SU-DHL-6 (cell line): ENCODE measurements around the gene RHOA.
"Not testable (repeated sequence)": the region's sequence is repeated elsewhere in the genome, so short reads cannot be mapped to it uniquely, and the experiment has no call there.

ENCODE experiments used
- H2AFZ ChIP-seq: fragments of 200-600 bp; sonication (generic); 2 replicates; pipeline ENCODE4 v1.6.1; 2014; ENCODE audit warnings: low read depth, mild to moderate bottlenecking, moderate library complexity, mixed read lengths, antibody characterized with exemption, low read length; ENCODE audit not compliant: severe bottlenecking
- H3F3A ChIP-seq: fragments of 200-600 bp; shearing (Covaris generic); 2 replicates; pipeline ENCODE4 v1.6.0; 2016; ENCODE audit warnings: antibody characterized with exemption, mild to moderate bottlenecking; ENCODE audit not compliant: insufficient read depth
- H3K27ac ChIP-seq: fragments of 200-600 bp; sonication (generic); 2 replicates; pipeline ENCODE4 v1.5.1; 2016; ENCODE audit warnings: low read depth, mild to moderate bottlenecking, low read length, moderate library complexity, mixed read lengths
- H3K27me3 ChIP-seq: fragments of 200-600 bp; sonication (generic), shearing (Covaris generic); 2 replicates; pipeline ENCODE4 v1.6.0; 2014; ENCODE audit warnings: mild to moderate bottlenecking, low read length
- H3K36me3 ChIP-seq: fragments of 200-600 bp; sonication (generic); 2 replicates; pipeline ENCODE4 v1.6.1; 2014; ENCODE audit warnings: mild to moderate bottlenecking, low read length, mixed read lengths
- H3K4me2 ChIP-seq: fragments of 300-600, 200-600 bp; shearing (Covaris generic), sonication (generic); 2 replicates; pipeline ENCODE4 v1.6.0; 2014; ENCODE audit warnings: low read length, low read depth, mild to moderate bottlenecking; ENCODE audit not compliant: poor library complexity, severe bottlenecking
- H3K4me3 ChIP-seq: fragments of 200-600 bp; sonication (generic); 2 replicates; pipeline ENCODE4 v1.5.1; 2014; ENCODE audit warnings: antibody characterized with exemption, low read length, mild to moderate bottlenecking, mixed read lengths; ENCODE audit not compliant: insufficient read depth, poor library complexity, severe bottlenecking
- H3K79me2 ChIP-seq: fragments of 200-600 bp; sonication (generic); 2 replicates; pipeline ENCODE4 v1.6.1; 2014; ENCODE audit warnings: mild to moderate bottlenecking, low read length, moderate library complexity; ENCODE audit not compliant: insufficient read depth
- H3K9ac ChIP-seq: fragments of 200-600 bp; sonication (generic); 2 replicates; pipeline ENCODE4 v1.7.0; 2014; ENCODE audit warnings: mild to moderate bottlenecking, low read length
- H3K9me2 ChIP-seq: fragments of 200-600 bp; sonication (generic); replicated peaks from 2 replicates; pipeline ENCODE4 v1.6.1; 2014; ENCODE audit warnings: low read length; ENCODE audit not compliant: insufficient read depth
- H3K9me3 ChIP-seq: fragments of 200-600 bp; sonication (generic); 2 replicates; pipeline ENCODE4 v1.6.1; 2014; ENCODE audit warnings: low read length, mixed read lengths; ENCODE audit not compliant: insufficient read depth
- H4K20me1 ChIP-seq: fragments of 200-600 bp; sonication (generic); 2 replicates; pipeline ENCODE4 v1.6.1; 2014; ENCODE audit warnings: low read depth, mild to moderate bottlenecking, antibody characterized with exemption, low read length, moderate library complexity, mixed read lengths
- EZH2phosphoT487 ChIP-seq: fragments of 200-600 bp; sonication (generic), shearing (Covaris generic); conservative IDR thresholded peaks from 2 replicates; pipeline ENCODE4 v1.6.1; 2018; ENCODE audit warnings: mild to moderate bottlenecking, antibody characterized with exemption, low read length, moderate library complexity, mixed read lengths
- TF ChIP-seq, protein P1 (sequence below): fragments of 200-600 bp; sonication (generic); IDR thresholded peaks from one replicate; pipeline ENCODE4 v1.5.1; 2017; ENCODE audit warnings: antibody characterized with exemption, mild to moderate bottlenecking, low read length, moderate library complexity; ENCODE audit not compliant: insufficient read depth, poor library complexity, severe bottlenecking

RHOA gene

DNA sequence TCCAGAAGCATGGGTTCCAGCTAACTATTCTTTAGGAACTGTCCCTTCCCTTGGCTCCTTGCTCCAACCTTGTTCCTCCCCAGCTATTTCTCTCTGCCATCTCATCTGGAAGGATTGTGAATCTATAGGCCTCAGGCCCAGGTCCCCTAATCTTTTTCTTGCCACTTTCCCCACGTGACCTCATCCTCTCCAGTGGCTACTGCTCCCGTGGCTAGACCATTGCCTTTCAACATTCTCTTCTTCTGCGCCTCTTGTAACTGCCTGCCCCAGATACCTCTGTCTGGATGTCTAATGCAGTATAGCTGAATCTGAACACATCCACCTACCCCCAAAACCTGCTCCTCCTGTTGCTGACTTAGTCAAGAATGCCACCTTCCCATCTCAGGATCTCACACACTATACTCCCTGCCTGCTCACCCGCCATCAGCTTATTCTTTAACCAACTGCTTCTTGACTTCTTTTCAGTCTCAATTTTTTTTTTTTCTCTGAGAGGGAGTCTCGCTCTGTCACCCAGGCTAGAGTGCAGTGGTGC, 58.8 kb downstream of the RHOA start:
- H3F3A ChIP-seq: 0 out of 2 replicates have a peak, but pooled peaks cover 5% of the 10 kb centered on the region
- peaks cover 4% of the 10 kb centered on the region; the same call in 1 of the 2 replicates for H3K79me2 ChIP-seq
- H4K20me1 ChIP-seq: no peaks in the 10 kb centered on the region
- TF ChIP-seq, protein P1, sequence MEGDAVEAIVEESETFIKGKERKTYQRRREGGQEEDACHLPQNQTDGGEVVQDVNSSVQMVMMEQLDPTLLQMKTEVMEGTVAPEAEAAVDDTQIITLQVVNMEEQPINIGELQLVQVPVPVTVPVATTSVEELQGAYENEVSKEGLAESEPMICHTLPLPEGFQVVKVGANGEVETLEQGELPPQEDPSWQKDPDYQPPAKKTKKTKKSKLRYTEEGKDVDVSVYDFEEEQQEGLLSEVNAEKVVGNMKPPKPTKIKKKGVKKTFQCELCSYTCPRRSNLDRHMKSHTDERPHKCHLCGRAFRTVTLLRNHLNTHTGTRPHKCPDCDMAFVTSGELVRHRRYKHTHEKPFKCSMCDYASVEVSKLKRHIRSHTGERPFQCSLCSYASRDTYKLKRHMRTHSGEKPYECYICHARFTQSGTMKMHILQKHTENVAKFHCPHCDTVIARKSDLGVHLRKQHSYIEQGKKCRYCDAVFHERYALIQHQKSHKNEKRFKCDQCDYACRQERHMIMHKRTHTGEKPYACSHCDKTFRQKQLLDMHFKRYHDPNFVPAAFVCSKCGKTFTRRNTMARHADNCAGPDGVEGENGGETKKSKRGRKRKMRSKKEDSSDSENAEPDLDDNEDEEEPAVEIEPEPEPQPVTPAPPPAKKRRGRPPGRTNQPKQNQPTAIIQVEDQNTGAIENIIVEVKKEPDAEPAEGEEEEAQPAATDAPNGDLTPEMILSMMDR: no peak
- TF ChIP-seq EZH2phosphoT487: no peak
- no peak overlapping the region for H2AFZ ChIP-seq
- no peaks in the 10 kb centered on the region for H3K9me2 ChIP-seq
- H3K27me3 ChIP-seq: no peaks in the 10 kb centered on the region
- H3K9me3 ChIP-seq: no peaks in the 10 kb centered on the region
- H3K4me2 ChIP-seq: no peak overlapping the region
- no peak overlapping the region for H3K27ac ChIP-seq
- no peak overlapping the region for H3K4me3 ChIP-seq
- H3K36me3 ChIP-seq: 0 out of 2 replicates have a peak, but pooled peaks cover 4% of the 10 kb centered on the region
- no peak overlapping the region for H3K9ac ChIP-seq

DNA sequence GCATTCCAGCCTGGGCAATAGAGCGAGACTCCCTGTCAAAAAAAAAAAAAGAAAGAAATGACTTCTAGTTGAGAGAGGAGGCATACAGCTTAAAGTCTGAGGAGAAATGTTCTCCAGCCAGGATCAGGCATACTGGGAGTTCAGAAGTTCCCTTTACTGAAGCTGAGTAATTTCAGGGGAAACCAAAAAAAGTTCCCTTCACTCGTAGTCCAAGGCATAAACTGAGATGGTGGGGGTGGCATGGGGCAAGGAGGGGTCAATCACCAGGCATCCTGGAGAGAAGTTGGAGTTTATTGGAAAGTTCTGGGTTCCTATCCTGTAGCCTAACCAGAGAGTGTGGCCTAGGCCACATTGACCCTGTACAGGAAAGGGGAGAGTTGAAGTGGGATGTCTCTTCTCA, 59.5 kb downstream of the RHOA start:
- Histone ChIP-seq H3K36me3 (0 out of 2 replicates have a peak, but pooled peaks cover 4% of the 10 kb centered on the region), H3K27me3 (no peaks in the 10 kb centered on the region), H3F3A (0 out of 2 replicates have a peak, but pooled peaks cover 5% of the 10 kb centered on the region), H3K79me2 (no peaks in the 10 kb centered on the region), H2AFZ (no peak overlapping the region), H3K9me3 (no peaks in the 10 kb centered on the region), H3K27ac (no peak overlapping the region), H3K9ac (no peak overlapping the region), H4K20me1 (no peaks in the 10 kb centered on the region), H3K4me2 (no peak overlapping the region), H3K9me2 (no peaks in the 10 kb centered on the region), H3K4me3 (no peak overlapping the region)
- no peak for TF ChIP-seq EZH2phosphoT487
- TF ChIP-seq, protein P1: no peak

DNA sequence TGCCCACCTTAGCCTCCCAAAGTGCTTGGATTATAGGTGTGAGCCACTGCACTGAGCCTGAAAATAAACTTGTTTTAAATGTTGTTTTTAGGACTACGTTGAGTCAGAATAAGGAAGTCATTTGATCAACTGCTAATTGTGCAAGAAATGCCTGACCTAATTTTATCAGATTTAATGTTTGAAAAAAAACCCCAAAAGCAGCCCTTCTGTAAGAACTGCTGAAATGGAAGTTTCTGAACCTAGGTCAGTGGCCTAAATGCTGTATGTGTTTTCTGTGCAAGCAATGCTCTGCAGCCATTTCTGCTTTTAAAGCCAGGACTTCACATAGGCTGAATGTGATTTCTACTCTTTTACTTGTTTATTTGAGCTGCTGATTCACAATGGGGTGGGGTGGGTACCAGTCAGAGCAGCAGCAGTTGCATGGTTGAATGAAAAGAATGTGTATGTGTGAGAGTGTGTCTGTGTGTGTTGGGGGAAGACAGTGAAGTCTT, 60.2 kb downstream of the RHOA start:
- H3K79me2 ChIP-seq: no peaks in the 10 kb centered on the region
- no peak overlapping the region for H2AFZ ChIP-seq
- H3K27me3 ChIP-seq: no peaks in the 10 kb centered on the region
- H3K36me3 ChIP-seq: 0 out of 2 replicates have a peak, but pooled peaks cover 4% of the 10 kb centered on the region
- TF ChIP-seq EZH2phosphoT487: no peak
- 0 out of 2 replicates have a peak, but pooled peaks cover 5% of the 10 kb centered on the region for H3F3A ChIP-seq
- H3K9me3 ChIP-seq: no peaks in the 10 kb centered on the region
- H3K4me2 ChIP-seq: no peak overlapping the region
- no peaks in the 10 kb centered on the region for H3K9me2 ChIP-seq
- no peak overlapping the region for H3K4me3 ChIP-seq
- no peak overlapping the region for H3K9ac ChIP-seq
- no peak overlapping the region for H3K27ac ChIP-seq
- H4K20me1 ChIP-seq: no peaks in the 10 kb centered on the region

DNA sequence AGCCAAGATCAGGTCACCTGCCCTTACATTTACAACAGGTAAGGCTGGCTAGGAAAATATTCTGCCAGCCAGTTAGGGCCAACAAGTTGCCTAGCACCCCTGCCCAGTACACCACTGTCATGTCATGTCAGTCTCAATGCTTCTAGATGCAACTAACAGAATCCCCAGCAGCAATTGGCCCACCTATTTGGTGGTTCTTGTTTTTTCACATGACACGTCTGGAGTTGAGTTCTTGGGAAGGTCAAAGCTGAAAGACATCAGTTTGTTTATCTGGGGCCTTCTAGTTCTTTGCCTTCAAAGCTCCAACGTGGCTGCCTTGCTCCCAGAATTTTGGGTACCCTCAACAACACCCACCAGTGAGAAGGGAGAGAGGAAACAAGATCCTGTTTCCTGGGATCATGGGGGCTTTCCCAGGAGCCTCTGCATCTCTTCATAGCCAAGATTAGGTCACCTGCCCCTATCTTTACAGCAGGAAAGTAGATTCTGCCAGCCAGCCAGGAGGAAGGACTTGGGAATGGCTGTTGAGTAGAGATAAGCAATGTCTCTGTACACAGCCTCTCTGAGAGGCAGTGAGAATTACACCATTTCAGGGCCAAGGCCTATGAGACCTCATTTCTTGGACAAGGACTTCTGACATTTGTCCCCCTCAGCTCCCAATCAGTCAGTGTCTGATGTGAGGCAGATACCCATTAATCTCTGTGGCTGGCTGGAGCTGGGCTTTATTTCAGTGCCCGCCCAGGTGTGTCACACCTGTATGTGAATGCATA, 62.2 kb downstream of the RHOA start:
- Histone ChIP-seq H3K27me3 (no peaks in the 10 kb centered on the region), H3K9ac (no peak overlapping the region), H3K4me2 (no peak overlapping the region), H3F3A (0 out of 2 replicates have a peak, but pooled peaks cover 5% of the 10 kb centered on the region), H3K36me3 (no peaks in the 10 kb centered on the region), H3K27ac (no peak overlapping the region), H3K79me2 (no peaks in the 10 kb centered on the region), H3K4me3 (no peak overlapping the region), H2AFZ (no peak overlapping the region), H3K9me2 (no peaks in the 10 kb centered on the region), H3K9me3 (no peaks in the 10 kb centered on the region), H4K20me1 (no peaks in the 10 kb centered on the region)
- TF ChIP-seq EZH2phosphoT487: no peak
- TF ChIP-seq, protein P1: no peak

DNA sequence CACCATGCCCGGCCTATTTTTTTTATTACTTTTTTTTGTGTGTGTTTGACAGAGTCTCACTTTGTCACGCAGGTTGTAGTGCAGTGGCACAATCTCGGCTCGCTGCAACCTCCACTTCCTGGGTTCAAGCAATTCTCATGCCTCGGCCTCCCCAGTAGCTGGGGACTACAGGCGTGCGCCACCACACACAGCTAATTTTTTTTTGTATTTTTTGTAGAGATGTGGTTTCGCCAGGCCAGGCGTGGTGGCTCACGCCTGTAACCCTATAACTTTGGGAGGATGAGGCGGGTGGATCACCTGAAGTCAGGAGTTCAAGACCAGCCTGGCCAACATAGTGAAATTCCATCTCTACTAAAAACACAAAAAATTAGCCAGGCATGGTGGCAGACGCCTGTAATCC, 63.4 kb downstream of the RHOA start:
- H3F3A ChIP-seq, H3K79me2 ChIP-seq, H3K4me2 ChIP-seq, H3K9me2 ChIP-seq, H3K27me3 ChIP-seq, H3K9me3 ChIP-seq, H3K27ac ChIP-seq, H3K4me3 ChIP-seq, H4K20me1 ChIP-seq, H3K9ac ChIP-seq, H2AFZ ChIP-seq, H3K36me3 ChIP-seq: not testable (repeated sequence)
